ENCODE results near the gene FLNB. TPM values are rescaled to one million over a fixed set of nuclear protein-coding genes. Genes with fewer than 3 reads are reported as not detected.

The FLNB gene
- total RNA-seq, 4 donors from 2014 or later: 61.9 to 114 (median 89.9) TPM

GRCh38 chr3:57961177-57961827 is 46.9 kb upstream of the FLNB start:
- H3K27me3 ChIP-seq: no peaks in the 10 kb centered on the region
- peaks cover 22 to 53% (median 34%) of the 10 kb centered on the region in 4 donors for H3K4me1 ChIP-seq
- TF ChIP-seq POLR2AphosphoS5 (IDR thresholded peaks at IDR 0.05): no peak
- TF ChIP-seq CTCF (IDR thresholded peaks at IDR 0.05): no peak
- H3K4me3 ChIP-seq: no peak overlapping the region
- intact Hi-C loops (cut with DNase I): no loop called here
- no peak for DNase-seq (ENCODE audit: extremely low spot score)
- 88% methylated on average over 21 of the region's 21 CpGs for WGBS
- H3K9me3 ChIP-seq: no peaks in the 10 kb centered on the region
- no peaks in the 10 kb centered on the region for H3K36me3 ChIP-seq
- H3K27ac ChIP-seq (replicated peaks in 1 of 4): peak overlapping the region in 3 of 4 donors; percentile 59 to 85 (median 76)

GRCh38 chr3:57961828-57962447 is 46.3 kb upstream of the FLNB start:
- Histone ChIP-seq H3K27ac (replicated peaks in 1 of 4) (peak overlapping the region in 3 of 4 donors; percentile 8 to 85 (median 76)), H3K36me3 (no peaks in the 10 kb centered on the region), H3K9me3 (no peaks in the 10 kb centered on the region), H3K4me3 (no peak overlapping the region), H3K27me3 (no peaks in the 10 kb centered on the region), H3K4me1 (peaks cover 22 to 53% (median 36%) of the 10 kb centered on the region in 4 donors)
- peak in 2 of 3 experiments; percentile 19 to 36 for TF ChIP-seq CTCF (IDR thresholded peaks at IDR 0.05)
- no peak for TF ChIP-seq POLR2AphosphoS5 (IDR thresholded peaks at IDR 0.05)
- TF ChIP-seq EP300 (IDR thresholded peaks at IDR 0.05): no peak
- TF ChIP-seq POLR2A (IDR thresholded peaks at IDR 0.05; ENCODE audit: low read depth): no peak
- 83% methylated on average over 5 of the region's 5 CpGs for WGBS
- intact Hi-C loops (cut with DNase I): no loop called here
- no peak for DNase-seq (ENCODE audit: extremely low spot score)

GRCh38 chr3:57962448-57962834 is 45.8 kb upstream of the FLNB start:
- no peak for DNase-seq (ENCODE audit: extremely low spot score)
- Histone ChIP-seq H3K36me3 (no peaks in the 10 kb centered on the region), H3K27ac (replicated peaks in 1 of 4) (peak overlapping the region in 2 of 4 donors; percentile 76 to 85), H3K4me3 (no peak overlapping the region), H3K9me3 (no peaks in the 10 kb centered on the region), H3K27me3 (no peaks in the 10 kb centered on the region), H3K4me1 (peaks cover 22 to 55% (median 37%) of the 10 kb centered on the region in 4 donors)
- intact Hi-C loops (cut with DNase I): no loop called here
- TF ChIP-seq POLR2A (IDR thresholded peaks at IDR 0.05; ENCODE audit: low read depth) (no peak), POLR2AphosphoS5 (IDR thresholded peaks at IDR 0.05) (no peak), EP300 (IDR thresholded peaks at IDR 0.05) (no peak), CTCF (IDR thresholded peaks at IDR 0.05) (no peak)
- WGBS: 90% methylated on average over 6 of the region's 6 CpGs

- TF ChIP-seq EP300 (IDR thresholded peaks at IDR 0.05) (no peak), POLR2AphosphoS5 (IDR thresholded peaks at IDR 0.05) (no peak), POLR2A (IDR thresholded peaks at IDR 0.05; ENCODE audit: low read depth) (no peak), CTCF (IDR thresholded peaks at IDR 0.05) (no peak)
- WGBS: 73% methylated on average over 7 of the region's 7 CpGs
- H3K9me3 ChIP-seq: no peaks in the 10 kb centered on the region
- no peaks in the 10 kb centered on the region for H3K36me3 ChIP-seq
- intact Hi-C loops (cut with DNase I): no loop called here
- H3K27me3 ChIP-seq: no peaks in the 10 kb centered on the region
- no peak overlapping the region for H3K4me3 ChIP-seq
- peak overlapping the region in 2 of 4 donors; percentile 1 to 48 for H3K27ac ChIP-seq (replicated peaks in 1 of 4)
- H3K4me1 ChIP-seq: peaks cover 18 to 44% (median 32%) of the 10 kb centered on the region in 4 donors
- no peak for DNase-seq (ENCODE audit: extremely low spot score)
These were observed 44.3 kb upstream of the FLNB start for GRCh38 chr3:57963811-57964346.

All from esophagus muscularis mucosa (tissue), 4 donors.